ENCODE data around the gene CLMP. TPM values are rescaled to one million over a fixed set of nuclear protein-coding genes. Genes with fewer than 3 reads are reported as not detected.

CLMP gene
- total and polyA plus RNA-seq, 2 donors (not counting 1 experiment from before 2014, with no cell fraction given): 0.01 TPM; not detected in 1

DNA sequence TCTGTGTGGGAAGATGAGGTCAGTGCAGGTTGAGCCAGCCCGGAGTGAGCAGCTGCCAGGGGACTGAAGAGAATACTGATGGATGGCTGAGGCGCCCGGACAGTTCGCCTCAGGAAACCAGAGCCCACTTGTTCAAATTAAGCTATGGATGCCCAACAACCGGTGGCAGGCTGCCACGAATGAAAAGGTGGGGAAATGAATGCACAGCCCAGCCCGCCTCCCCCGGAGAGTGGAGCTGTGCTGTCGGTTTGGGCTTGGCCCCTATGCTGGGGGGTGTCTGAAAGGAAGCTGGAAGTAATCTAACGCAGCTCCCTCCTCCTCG lies 155.0 kb downstream of the CLMP start:
- TF ChIP-seq, protein P1, sequence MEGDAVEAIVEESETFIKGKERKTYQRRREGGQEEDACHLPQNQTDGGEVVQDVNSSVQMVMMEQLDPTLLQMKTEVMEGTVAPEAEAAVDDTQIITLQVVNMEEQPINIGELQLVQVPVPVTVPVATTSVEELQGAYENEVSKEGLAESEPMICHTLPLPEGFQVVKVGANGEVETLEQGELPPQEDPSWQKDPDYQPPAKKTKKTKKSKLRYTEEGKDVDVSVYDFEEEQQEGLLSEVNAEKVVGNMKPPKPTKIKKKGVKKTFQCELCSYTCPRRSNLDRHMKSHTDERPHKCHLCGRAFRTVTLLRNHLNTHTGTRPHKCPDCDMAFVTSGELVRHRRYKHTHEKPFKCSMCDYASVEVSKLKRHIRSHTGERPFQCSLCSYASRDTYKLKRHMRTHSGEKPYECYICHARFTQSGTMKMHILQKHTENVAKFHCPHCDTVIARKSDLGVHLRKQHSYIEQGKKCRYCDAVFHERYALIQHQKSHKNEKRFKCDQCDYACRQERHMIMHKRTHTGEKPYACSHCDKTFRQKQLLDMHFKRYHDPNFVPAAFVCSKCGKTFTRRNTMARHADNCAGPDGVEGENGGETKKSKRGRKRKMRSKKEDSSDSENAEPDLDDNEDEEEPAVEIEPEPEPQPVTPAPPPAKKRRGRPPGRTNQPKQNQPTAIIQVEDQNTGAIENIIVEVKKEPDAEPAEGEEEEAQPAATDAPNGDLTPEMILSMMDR (IDR thresholded peaks at IDR 0.05): no peak
- TF ChIP-seq EZH2 (IDR thresholded peaks at IDR 0.05; ENCODE audit: borderline replicate concordance, insufficient read depth, low read depth, low read length, poor library complexity, severe bottlenecking): no peak
- POLR2A ChIA-PET: no interaction called here
- no peaks in the 10 kb centered on the region for H3K9me3 Mint-ChIP-seq (ENCODE audit: insufficient read depth)
- DNase-seq (no peak), ATAC-seq (ENCODE audit: low read depth) (no peak)
- Histone ChIP-seq H3K36me3 (replicated peaks in 1 of 2; ENCODE audit: control extremely low read depth in 1 of 2, control insufficient read depth in 1 of 2, extremely low read depth in 1 of 2, insufficient read depth in 2 of 2, low read length in 1 of 2) (no peaks in the 10 kb centered on the region), H3K9ac (ENCODE audit: low read length) (no peak overlapping the region), H3K27me3 (replicated peaks in 1 of 4; ENCODE audit: control extremely low read depth in 1 of 4, control insufficient read depth in 3 of 4, insufficient read depth in 4 of 4, low read length in 3 of 4) (no peaks in the 10 kb centered on the region), H3K27ac (ENCODE audit: low read length in 2 of 2) (no peak overlapping the region), H2AFZ (ENCODE audit: insufficient read depth, low read depth, low read length, poor library complexity, severe bottlenecking) (no peak overlapping the region), H3K4me1 (ENCODE audit: control insufficient read depth in 2 of 2, insufficient read depth in 2 of 2, low read length in 2 of 2) (no peaks in the 10 kb centered on the region), H3K4me2 (replicated peaks; ENCODE audit: low read depth, low read length, poor library complexity, severe bottlenecking) (no peak overlapping the region), H3K4me3 (ENCODE audit: control extremely low read depth in 1 of 5, extremely low read depth in 1 of 5, insufficient read depth in 1 of 5, low read depth in 2 of 5, low read length in 4 of 5) (no peak overlapping the region), H4K20me1 (ENCODE audit: control insufficient read depth, insufficient read depth, low read length, poor library complexity, severe bottlenecking) (no peaks in the 10 kb centered on the region), H3K9me3 (ENCODE audit: control extremely low read depth in 1 of 3, control insufficient read depth in 2 of 3, insufficient read depth in 1 of 3, low read length in 2 of 3) (no peaks in the 10 kb centered on the region), H3K79me2 (ENCODE audit: control insufficient read depth, insufficient read depth, low read length) (no peaks in the 10 kb centered on the region)
- CTCF ChIA-PET: no interaction called here
- WGBS (ENCODE audit: insufficient coverage): 80% methylated on average over 11 of the region's 11 CpGs
- peaks cover 4% of the 10 kb centered on the region for H3K27me3 Mint-ChIP-seq
- no peak overlapping the region for H3K4me3 Mint-ChIP-seq
- intact Hi-C loops (cut with micrococcal nuclease): no loop called here
- H3K4me1 Mint-ChIP-seq: no peaks in the 10 kb centered on the region
- no peak overlapping the region for H3K27ac Mint-ChIP-seq

- ChIA-PET CTCF (interaction anchor here (1.3 to 3.7 kb wide), 2 partner anchors 13 to 18 kb away, joined by 3 to 16 read pairs; no protein-coding TSS in a partner anchor), POLR2A (no interaction called here)
- no peaks in the 10 kb centered on the region for H3K4me1 Mint-ChIP-seq
- ATAC-seq (ENCODE audit: low read depth): no peak
- TF ChIP-seq EZH2 (IDR thresholded peaks at IDR 0.05; ENCODE audit: borderline replicate concordance, insufficient read depth, low read depth, low read length, poor library complexity, severe bottlenecking): no peak
- TF ChIP-seq, protein P1 (IDR thresholded peaks at IDR 0.05): no peak
- H2AFZ ChIP-seq (ENCODE audit: insufficient read depth, low read depth, low read length, poor library complexity, severe bottlenecking): no peak overlapping the region
- H3K27me3 Mint-ChIP-seq: peaks cover 7% of the 10 kb centered on the region
- no peak overlapping the region for H3K4me3 Mint-ChIP-seq
- H3K27ac Mint-ChIP-seq: no peak overlapping the region
- intact Hi-C loops (cut with micrococcal nuclease): no loop called here
- H3K36me3 ChIP-seq (replicated peaks in 1 of 2; ENCODE audit: control extremely low read depth in 1 of 2, control insufficient read depth in 1 of 2, extremely low read depth in 1 of 2, insufficient read depth in 2 of 2, low read length in 1 of 2): no peaks in the 10 kb centered on the region
- H3K4me3 ChIP-seq (ENCODE audit: control extremely low read depth in 1 of 5, extremely low read depth in 1 of 5, insufficient read depth in 1 of 5, low read depth in 2 of 5, low read length in 4 of 5): no peak overlapping the region
- DNase-seq: no peak
- H3K9me3 ChIP-seq (ENCODE audit: control extremely low read depth in 1 of 3, control insufficient read depth in 2 of 3, insufficient read depth in 1 of 3, low read length in 2 of 3): no peaks in the 10 kb centered on the region
- H3K79me2 ChIP-seq (ENCODE audit: control insufficient read depth, insufficient read depth, low read length): no peaks in the 10 kb centered on the region
- no peak overlapping the region for H3K4me2 ChIP-seq (replicated peaks; ENCODE audit: low read depth, low read length, poor library complexity, severe bottlenecking)
- H3K27ac ChIP-seq (ENCODE audit: low read length in 2 of 2): no peak overlapping the region
- no peaks in the 10 kb centered on the region for H4K20me1 ChIP-seq (ENCODE audit: control insufficient read depth, insufficient read depth, low read length, poor library complexity, severe bottlenecking)
- H3K4me1 ChIP-seq (ENCODE audit: control insufficient read depth in 2 of 2, insufficient read depth in 2 of 2, low read length in 2 of 2): no peaks in the 10 kb centered on the region
- WGBS (ENCODE audit: insufficient coverage): 100% methylated on average over 4 of the region's 10 CpGs
- no peaks in the 10 kb centered on the region for H3K9me3 Mint-ChIP-seq (ENCODE audit: insufficient read depth)
- no peak overlapping the region for H3K9ac ChIP-seq (ENCODE audit: low read length)
- H3K27me3 ChIP-seq (replicated peaks in 1 of 4; ENCODE audit: control extremely low read depth in 1 of 4, control insufficient read depth in 3 of 4, insufficient read depth in 4 of 4, low read length in 3 of 4): no peaks in the 10 kb centered on the region
Observed at GRCh38 chr11:123035831-123036230, 159.2 kb downstream of the CLMP start.

Measured in B cell (primary cell).